Measurements from ENCODE around the gene S100A8. TPM values are rescaled to one million over a fixed set of nuclear protein-coding genes. Genes with fewer than 3 reads are reported as not detected.

S100A8 gene
- total RNA-seq, 1 experiment from 2014 or later, result 1.4 TPM

- no peaks in the 10 kb centered on the region for H3K4me1 ChIP-seq (ENCODE audit: control insufficient read depth in 1 of 2, insufficient read depth in 2 of 2, low read length in 2 of 2)
- no peaks in the 10 kb centered on the region for H3K79me2 ChIP-seq (ENCODE audit: insufficient read depth, low read length)
- no peak for ATAC-seq
- no peak overlapping the region for H2AFZ ChIP-seq (ENCODE audit: low read depth, low read length, poor library complexity, severe bottlenecking)
- no TSS peak for BruUV-seq (replicated peaks)
- H3K27me3 ChIP-seq (ENCODE audit: insufficient read depth, low read length), result peaks cover 70% of the 10 kb centered on the region
- no peak overlapping the region for H3K4me3 ChIP-seq (replicated peaks in 1 of 2; ENCODE audit: low read depth in 1 of 2, low read length in 2 of 2)
- CTCF ChIA-PET, result no interaction called here
- DNase-seq (ENCODE audit: low read depth, low spot score), result no peak
- no peak overlapping the region for H3K9ac ChIP-seq (ENCODE audit: low read length)
- no peaks in the 10 kb centered on the region for H4K20me1 ChIP-seq (ENCODE audit: insufficient read depth)
- H3K4me2 ChIP-seq (ENCODE audit: low read length), result no peak overlapping the region
- RAD21 ChIA-PET (ENCODE audit: low non-redundant PET in 1 of 2, low total read pairs in 2 of 2, uncharacterized antibody in 2 of 2, unreplicated experiment in 2 of 2), result no interaction called here
- TF ChIP-seq EGR1 (IDR thresholded peaks at IDR 0.05; ENCODE audit: low read depth), result no peak
- no peak for TF ChIP-seq FOSL1 (IDR thresholded peaks at IDR 0.05; ENCODE audit: low read depth)
- TF ChIP-seq ZBTB33 (IDR thresholded peaks at IDR 0.05; ENCODE audit: extremely low read depth, insufficient replicate concordance, low read length), result no peak
- no peak for TF ChIP-seq CEBPB (IDR thresholded peaks at IDR 0.05; ENCODE audit: low read depth)
- no peak for TF ChIP-seq CBX3 (IDR thresholded peaks at IDR 0.05; ENCODE audit: low read depth)
- no peak overlapping the region for H3K27ac ChIP-seq (ENCODE audit: low read depth, low read length)
- intact Hi-C loops (cut with micrococcal nuclease), result no loop called here
- POLR2A ChIA-PET, result no interaction called here
- no peaks in the 10 kb centered on the region for H3K9me3 ChIP-seq (ENCODE audit: control insufficient read depth in 1 of 2, insufficient read depth in 1 of 2, low read depth in 1 of 2, low read length in 2 of 2)
- no peaks in the 10 kb centered on the region for H3K9me2 ChIP-seq (ENCODE audit: insufficient read depth)
- no peaks in the 10 kb centered on the region for H3K36me3 ChIP-seq (ENCODE audit: control insufficient read depth in 1 of 2, insufficient read depth in 2 of 2, low read length in 2 of 2)
Observed at GRCh38 chr1:153397924-153398651, 7.2 kb upstream of the S100A8 start.

GRCh38 chr1:153397051-153397923 lies 6.4 kb upstream of the S100A8 start:
- CTCF ChIA-PET, result no interaction called here
- no peak overlapping the region for H3K27ac ChIP-seq (ENCODE audit: low read depth, low read length)
- H3K79me2 ChIP-seq (ENCODE audit: insufficient read depth, low read length), result no peaks in the 10 kb centered on the region
- TF ChIP-seq CTCF (IDR thresholded peaks at IDR 0.05 in 2 of 3, conservative IDR thresholded peaks at IDR 0.05 in 1 of 3; ENCODE audit: borderline replicate concordance in 1 of 3, insufficient read depth in 1 of 3, low read depth in 2 of 3, low read length in 2 of 3), result no peak
- TF ChIP-seq POLR2A (IDR thresholded peaks at IDR 0.05; ENCODE audit: borderline replicate concordance, extremely low read depth, insufficient read depth, insufficient read length), result no peak
- BruUV-seq (replicated peaks), result no TSS peak
- H3K36me3 ChIP-seq (ENCODE audit: control insufficient read depth in 1 of 2, insufficient read depth in 2 of 2, low read length in 2 of 2), result no peaks in the 10 kb centered on the region
- no peaks in the 10 kb centered on the region for H3K4me1 ChIP-seq (ENCODE audit: control insufficient read depth in 1 of 2, insufficient read depth in 2 of 2, low read length in 2 of 2)
- H3K9me2 ChIP-seq (ENCODE audit: insufficient read depth), result no peaks in the 10 kb centered on the region
- no peak overlapping the region for H3K4me2 ChIP-seq (ENCODE audit: low read length)
- RAD21 ChIA-PET (ENCODE audit: low non-redundant PET in 1 of 2, low total read pairs in 2 of 2, uncharacterized antibody in 2 of 2, unreplicated experiment in 2 of 2), result no interaction called here
- no peak overlapping the region for H3K4me3 ChIP-seq (replicated peaks in 1 of 2; ENCODE audit: low read depth in 1 of 2, low read length in 2 of 2)
- no peak for DNase-seq (ENCODE audit: low read depth, low spot score)
- no peak overlapping the region for H2AFZ ChIP-seq (ENCODE audit: low read depth, low read length, poor library complexity, severe bottlenecking)
- intact Hi-C loops (cut with micrococcal nuclease), result no loop called here
- no peaks in the 10 kb centered on the region for H4K20me1 ChIP-seq (ENCODE audit: insufficient read depth)
- H3K9ac ChIP-seq (ENCODE audit: low read length), result no peak overlapping the region
- H3K27me3 ChIP-seq (ENCODE audit: insufficient read depth, low read length), result peaks cover 70% of the 10 kb centered on the region
- H3K9me3 ChIP-seq (ENCODE audit: control insufficient read depth in 1 of 2, insufficient read depth in 1 of 2, low read depth in 1 of 2, low read length in 2 of 2), result no peaks in the 10 kb centered on the region
- POLR2A ChIA-PET, result no interaction called here
- no peak for ATAC-seq

Measured in HCT116 (cell line).